Panc1 (cell line): ENCODE measurements around the gene CAMK4. TPM values are rescaled to one million over a fixed set of nuclear protein-coding genes. Genes with fewer than 3 reads are reported as not detected.

Experiments
- ATAC-seq: fragments of 200-7000 bp; cut with Tn5 transposase; 2 replicates; pipeline ENCODE4 v1.9.1; 2020; ENCODE audit warnings: mild to moderate bottlenecking, moderate library complexity
- BruUV-seq: library from RNA; stranded (reverse); fragments of 400-500 nt; replicated peaks from 2 replicates; lab custom pipeline; 2021; lab: Mats Ljungman, UMichigan
- CTCF ChIA-PET: fragments of 300-600 bp; sonication (Branson Sonifier 250); formaldehyde crosslinking; loops from one replicate; lab custom pipeline; 2022; ENCODE audit warnings: antibody characterized with exemption; lab: Charles Lee
- POLR2A ChIA-PET: fragments of 300-600 bp; sonication (Branson Sonifier 250); formaldehyde crosslinking; loops from one replicate; lab custom pipeline; 2022; ENCODE audit warnings: antibody characterized with exemption; lab: Charles Lee
- DNase-seq: peaks from one replicate; pipeline ENCODE4 v3.0.0-alpha.2; 2010; ENCODE audit warnings: low read depth, low spot score
- H3K27ac ChIP-seq: 2 replicates; pipeline ENCODE4 v1.5.1; 2011; ENCODE audit warnings: mild to moderate bottlenecking, low read length, inconsistent platforms
- H3K27me3 ChIP-seq: fragments of 200-500 bp; sonication (Bioruptor generic); 2 replicates; pipeline ENCODE4 v1.6.0; 2014; ENCODE audit warnings: low read length, inconsistent platforms; ENCODE audit not compliant: control insufficient read depth, insufficient read depth
- H3K36me3 ChIP-seq: fragments of 200-500 bp; sonication (Bioruptor generic); 2 replicates; pipeline ENCODE4 v1.5.1; 2014; ENCODE audit warnings: inconsistent platforms, mild to moderate bottlenecking, low read length, moderate library complexity; ENCODE audit not compliant: control insufficient read depth, insufficient read depth
- H3K4me1 ChIP-seq: 2 replicates; pipeline ENCODE4 v1.5.1; 2011; ENCODE audit warnings: inconsistent platforms, mild to moderate bottlenecking, low read length, moderate library complexity; ENCODE audit not compliant: control insufficient read depth, insufficient read depth
- H3K4me3 ChIP-seq, 2 experiments: 2 replicates each; pipeline ENCODE4 v1.5.1; 2011 to 2012; ENCODE audit warnings: low read depth in 2 of 2, low read length in 2 of 2, mild to moderate bottlenecking in 2 of 2, inconsistent platforms in 1 of 2, moderate library complexity in 1 of 2
- H3K9me3 ChIP-seq: fragments of 200-500 bp; sonication (Bioruptor generic); 2 replicates; pipeline ENCODE4 v1.5.1; 2014; ENCODE audit warnings: low read depth, mild to moderate bottlenecking, inconsistent platforms, low read length, moderate library complexity; ENCODE audit not compliant: control insufficient read depth, insufficient read depth
- CTCF ChIP-seq: fragments of 450-650 bp; IDR thresholded peaks from 2 replicates; pipeline ENCODE4 v1.5.1; 2017; ENCODE audit warnings: mild to moderate bottlenecking
- POLR2AphosphoS5 ChIP-seq: IDR thresholded peaks from 2 replicates; pipeline ENCODE4 v1.6.1; 2012; ENCODE audit warnings: mild to moderate bottlenecking, low read depth, low read length, moderate library complexity
- REST ChIP-seq, 2 experiments: IDR thresholded peaks; 2 replicates each; pipeline ENCODE4 v1.6.1; 2011 to 2012; ENCODE audit warnings: low read depth in 2 of 2, control low read depth in 1 of 2, low read length in 1 of 2, mild to moderate bottlenecking in 1 of 2, moderate library complexity in 1 of 2; ENCODE audit not compliant: insufficient read depth in 1 of 2
- SIN3A ChIP-seq: IDR thresholded peaks from 2 replicates; pipeline ENCODE4 v1.6.1; 2012; ENCODE audit warnings: low read depth, mild to moderate bottlenecking, low read length, moderate library complexity, borderline replicate concordance; ENCODE audit not compliant: insufficient read depth
- TCF7L2 ChIP-seq: IDR thresholded peaks from 2 replicates; pipeline ENCODE4 v1.6.1; 2011; ENCODE audit warnings: mild to moderate bottlenecking, low read depth, low read length, inconsistent platforms
- in situ Hi-C: cut with HindIII; loops from 2 replicates; pipeline ENCODE4 v1.10.0; 2016; ENCODE audit warnings: low sequenced_read_pairs, low pct_unique_long_range_greater_than_20kb
- intact Hi-C: fragments of 100-400 bp; cut with micrococcal nuclease; formaldehyde crosslinking; loops from one replicate; pipeline ENCODE4 v1.10.0; 2022; ENCODE audit not compliant: unreplicated experiment
- total RNA-seq: library from RNA; stranded (reverse); gene quantifications from one replicate; pipeline ENCODE4 v1.2.1, GENCODE V29; 2021; ENCODE audit not compliant: unreplicated experiment

The CAMK4 gene
- total RNA-seq, 1 experiment from 2014 or later = 0.39 TPM

- H3K36me3 ChIP-seq = no peaks in the 10 kb centered on the region; the same call in 1 of the 2 replicates
- no peaks in the 10 kb centered on the region; the same call in 1 of the 2 replicates for H3K4me1 ChIP-seq
- no peak for ATAC-seq
- H3K27ac ChIP-seq = no peak overlapping the region
- CTCF ChIA-PET = no interaction called here
- no peak overlapping the region for H3K4me3 ChIP-seq
- DNase-seq = no peak
- TF ChIP-seq REST (IDR thresholded peaks at IDR 0.05; ENCODE audit: insufficient read depth in 1 of 2, low read depth in 2 of 2, low read length in 1 of 2) (no peak), POLR2AphosphoS5 (no peak), CTCF (no peak), TCF7L2 (no peak), SIN3A (no peak)
- POLR2A ChIA-PET = no interaction called here
- in situ Hi-C loops = no loop called here
- H3K9me3 ChIP-seq = no peaks in the 10 kb centered on the region
- BruUV-seq = no TSS peak
- H3K27me3 ChIP-seq = peaks cover 33% of the 10 kb centered on the region
- intact Hi-C loops = no loop called here
These were observed 5.1 kb downstream of the CAMK4 start for GRCh38 chr5:111229221-111229835.

- ATAC-seq (no peak), DNase-seq (no peak)
- no peaks in the 10 kb centered on the region for H3K4me1 ChIP-seq
- ChIA-PET POLR2A (no interaction called here), CTCF (no interaction called here)
- in situ Hi-C loops = no loop called here
- H3K27me3 ChIP-seq = peaks cover 28% of the 10 kb centered on the region
- H3K27ac ChIP-seq = no peak overlapping the region
- BruUV-seq = no TSS peak
- H3K9me3 ChIP-seq = no peaks in the 10 kb centered on the region
- no peaks in the 10 kb centered on the region; the same call in 1 of the 2 replicates for H3K36me3 ChIP-seq
- no peak for TF ChIP-seq SIN3A
- no peak for TF ChIP-seq POLR2AphosphoS5
- no peak for TF ChIP-seq CTCF
- no peak for TF ChIP-seq TCF7L2
- no peak for TF ChIP-seq REST (IDR thresholded peaks at IDR 0.05; ENCODE audit: insufficient read depth in 1 of 2, low read depth in 2 of 2, low read length in 1 of 2)
- intact Hi-C loops = no loop called here
- no peak overlapping the region for H3K4me3 ChIP-seq
These were observed 6.0 kb downstream of the CAMK4 start for GRCh38 chr5:111229871-111230810.
